GM21825 (cell line): Measurements from ENCODE around the gene CD3E.
A peak's percentile ranks its signal among the peaks of the same experiment; 100 is the strongest.

Source experiments
- ATAC-seq: cut with Tn5 transposase; IDR thresholded peaks from one replicate; pipeline ENCODE4 v1.9.1; 2021; ENCODE audit warnings: mild to moderate bottlenecking, moderate library complexity; ENCODE audit not compliant: unreplicated experiment

CD3E gene

GRCh38 chr11:118304568-118305248 lies at the start of gene CD3E:
TSS of gene CD3E (plus strand) at chr11:118304730. CDS start at chr11:118304953, 223 bp downstream.
- ATAC-seq = no peak

DNA sequence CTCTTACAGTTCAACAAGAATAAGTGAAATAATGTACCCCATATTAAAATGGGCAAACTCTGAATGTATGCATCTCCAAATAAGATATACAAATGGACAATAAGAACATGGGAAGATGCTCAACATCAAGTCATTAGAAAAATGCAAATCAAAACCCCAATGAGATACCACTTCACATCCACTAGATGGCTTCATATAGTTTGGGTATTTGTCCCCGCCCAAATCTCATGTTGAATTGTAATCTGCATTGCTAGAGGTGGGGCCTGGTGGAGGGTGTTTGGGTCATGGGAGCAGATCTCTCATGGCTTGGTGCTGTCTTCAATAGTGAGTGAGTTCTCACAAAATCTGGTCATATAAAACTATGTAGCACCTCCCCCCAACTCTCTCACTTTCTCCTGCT lies 46.1 kb upstream of the CD3E start:
- ATAC-seq = no peak

GRCh38 chr11:118259138-118259537 lies 45.4 kb upstream of the CD3E start:
- no peak for ATAC-seq

GRCh38 chr11:118260353-118260752 lies 44.2 kb upstream of the CD3E start:
- no peak for ATAC-seq

DNA sequence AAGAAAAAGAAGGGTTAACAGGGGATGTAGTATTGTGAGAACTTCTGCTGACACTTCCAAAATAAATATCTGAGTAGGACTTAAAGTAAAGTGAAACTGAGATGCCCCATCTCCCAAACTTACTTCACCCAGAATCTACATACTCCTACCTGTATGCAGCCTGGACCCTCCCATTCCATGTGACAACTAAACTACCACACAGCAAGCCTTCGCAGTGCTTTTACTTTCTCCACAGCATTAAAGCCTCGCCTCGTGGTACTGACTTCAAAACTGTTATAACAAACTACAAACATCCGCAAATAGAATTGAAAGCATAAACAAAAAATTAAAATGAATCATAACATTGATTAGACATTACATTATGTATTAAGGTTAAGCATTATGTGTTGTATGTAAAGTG lies 41.4 kb upstream of the CD3E start:
- ATAC-seq = no peak

DNA sequence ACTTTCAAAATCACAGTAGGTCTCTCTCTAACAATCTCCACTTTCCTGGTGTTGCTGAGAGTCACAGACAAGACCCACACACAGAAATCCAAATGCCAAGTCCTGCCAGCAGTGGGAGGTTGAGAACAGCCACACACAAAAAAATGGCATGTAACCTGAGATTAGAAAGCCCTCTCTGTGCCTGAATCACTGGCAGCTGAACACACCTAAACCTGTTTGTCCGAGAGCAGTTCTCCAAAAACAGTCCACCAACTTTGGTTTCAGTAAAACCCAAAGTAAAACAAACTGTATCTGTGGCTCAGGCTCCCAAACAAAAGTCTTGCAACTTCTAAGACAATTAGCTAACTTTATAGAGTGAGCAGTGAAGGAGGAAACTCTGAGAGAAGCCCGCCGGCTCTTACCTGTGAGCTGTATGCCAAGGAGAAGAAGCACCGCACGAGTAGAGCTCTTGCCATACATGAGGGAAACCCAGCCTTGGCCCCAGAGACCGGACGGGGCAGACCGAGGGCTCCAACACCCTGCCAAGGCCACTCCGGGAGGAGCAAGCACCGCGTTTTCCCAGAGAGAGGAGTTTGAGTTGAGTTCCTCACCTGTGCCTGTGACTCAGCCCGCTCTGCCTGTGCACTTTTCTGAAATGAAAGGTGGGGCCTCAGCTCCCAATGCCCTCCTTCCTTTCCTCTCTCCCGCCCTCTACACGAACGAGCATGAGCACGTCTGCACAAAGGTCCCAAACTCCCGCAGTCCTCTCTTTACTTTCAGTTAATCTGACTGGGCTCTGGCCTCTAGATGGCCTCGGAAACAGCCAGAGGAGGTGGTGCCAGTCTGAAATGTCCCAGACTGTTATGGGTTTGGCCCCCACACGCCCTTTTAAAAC lies 40.6 kb upstream of the CD3E start, which contains the start of gene MPZL2:
Gene MPZL2, minus strand, starts transcription at position 603 of the 874 bp plus-strand sequence. Its CDS starts 144 bp downstream, at position 459.
- no peak for ATAC-seq

- no peak for ATAC-seq
These were observed 39.7 kb upstream of the CD3E start for GRCh38 chr11:118264569-118265465.

DNA sequence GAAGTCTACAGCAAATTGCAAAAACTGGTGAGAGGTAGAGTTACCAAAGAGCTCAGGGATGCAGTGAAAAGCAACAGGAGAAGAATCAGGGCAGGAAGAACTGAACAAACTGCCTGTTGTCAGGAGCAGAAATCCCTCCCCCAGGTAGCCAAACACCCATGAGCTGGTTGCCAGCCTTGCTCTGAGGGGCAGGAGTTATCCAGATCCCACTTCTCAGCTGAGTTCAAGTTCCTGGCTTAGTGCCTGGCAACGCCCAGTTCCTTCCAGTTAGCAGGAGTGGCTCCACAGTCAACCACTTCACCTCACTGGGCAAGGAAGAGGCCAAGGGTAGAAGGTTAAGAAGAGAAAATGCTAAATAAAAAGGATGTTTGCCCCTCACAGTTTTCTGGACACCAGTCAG lies 38.6 kb upstream of the CD3E start:
- no peak for ATAC-seq

DNA sequence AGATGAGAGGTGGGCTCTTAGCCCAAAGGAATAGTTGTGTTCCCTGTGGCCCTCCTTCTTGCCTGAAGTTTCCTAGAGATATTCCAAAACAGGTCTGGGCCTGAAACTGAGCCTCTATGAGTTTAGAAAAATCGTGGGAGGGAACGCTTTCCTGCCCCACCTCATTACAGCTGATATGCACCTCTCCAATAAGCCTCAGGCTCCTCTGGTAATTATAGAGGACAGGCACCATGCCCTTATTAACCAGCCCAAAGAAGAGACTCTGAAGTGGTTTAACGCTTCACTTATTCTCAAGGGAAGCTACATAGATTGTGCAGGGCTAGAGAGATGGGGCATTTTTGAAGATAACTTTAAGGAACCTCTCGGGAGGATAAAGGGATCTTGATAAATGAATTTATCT lies 37.0 kb upstream of the CD3E start:
- ATAC-seq = no peak

DNA sequence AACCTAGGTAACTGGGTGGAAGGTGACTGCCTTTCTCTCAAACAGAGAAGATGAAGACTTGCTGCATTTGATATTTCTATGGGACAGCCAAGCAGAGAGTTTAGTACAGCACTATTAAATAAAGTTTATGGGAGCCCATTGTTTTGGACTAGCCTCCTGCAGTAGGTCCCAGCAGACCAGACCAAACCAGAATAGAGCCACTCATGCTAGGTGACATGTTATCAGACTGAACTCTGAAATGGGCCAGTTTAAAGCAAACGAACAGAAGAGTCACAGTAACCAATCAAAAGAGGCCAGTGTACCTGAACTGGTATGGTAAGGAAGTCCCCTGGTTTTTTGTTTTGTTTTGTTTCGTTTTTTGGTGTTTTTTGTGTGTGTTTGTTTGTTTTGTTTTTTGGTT lies 32.5 kb upstream of the CD3E start:
- no peak for ATAC-seq

DNA sequence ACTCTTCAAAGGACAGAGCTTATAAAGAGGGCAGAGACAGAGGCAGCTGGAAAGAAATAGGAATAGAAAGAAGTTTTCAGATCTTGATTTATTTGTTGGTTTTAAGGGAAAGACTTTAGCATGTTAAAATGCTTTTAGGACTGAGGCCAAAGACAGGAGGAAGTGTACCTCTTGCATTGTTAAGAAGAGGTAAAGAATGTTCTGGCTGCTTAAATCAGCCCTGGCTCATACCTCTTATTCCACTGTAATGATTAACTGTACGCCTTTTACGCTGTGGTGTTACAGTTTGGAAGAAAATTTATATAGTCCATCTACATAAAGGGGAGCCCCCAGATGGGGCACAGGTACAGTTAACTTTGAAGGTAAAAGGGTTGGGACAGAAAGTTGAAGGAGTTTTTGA lies 30.3 kb upstream of the CD3E start:
- no peak for ATAC-seq

GRCh38 chr11:118275176-118275575 lies 29.4 kb upstream of the CD3E start:
- ATAC-seq = no peak

DNA sequence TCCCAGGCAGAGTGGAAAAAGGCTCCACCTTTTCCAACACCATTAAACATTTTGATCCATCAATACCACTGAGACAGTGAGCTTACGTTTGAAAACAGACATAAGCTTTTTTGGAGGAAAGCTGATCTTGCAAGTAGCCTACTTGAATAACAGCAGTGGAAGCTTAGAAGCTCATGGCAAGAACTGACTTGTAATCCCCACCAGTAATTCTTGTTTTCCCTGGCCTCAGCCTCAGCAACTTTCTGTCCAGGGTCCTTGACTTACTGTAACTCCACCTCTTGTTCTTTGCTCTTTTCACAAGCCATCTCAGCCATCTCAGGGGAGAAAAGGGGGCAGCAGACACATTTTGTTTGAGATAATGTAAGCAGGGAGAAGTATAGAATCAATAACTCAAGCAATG lies 28.1 kb upstream of the CD3E start:
- ATAC-seq = no peak

- ATAC-seq = peak; percentile 67
These were observed 27.2 kb upstream of the CD3E start for GRCh38 chr11:118277312-118277711.

- ATAC-seq = no peak
These were observed 23.2 kb upstream of the CD3E start for GRCh38 chr11:118281284-118281683.

DNA sequence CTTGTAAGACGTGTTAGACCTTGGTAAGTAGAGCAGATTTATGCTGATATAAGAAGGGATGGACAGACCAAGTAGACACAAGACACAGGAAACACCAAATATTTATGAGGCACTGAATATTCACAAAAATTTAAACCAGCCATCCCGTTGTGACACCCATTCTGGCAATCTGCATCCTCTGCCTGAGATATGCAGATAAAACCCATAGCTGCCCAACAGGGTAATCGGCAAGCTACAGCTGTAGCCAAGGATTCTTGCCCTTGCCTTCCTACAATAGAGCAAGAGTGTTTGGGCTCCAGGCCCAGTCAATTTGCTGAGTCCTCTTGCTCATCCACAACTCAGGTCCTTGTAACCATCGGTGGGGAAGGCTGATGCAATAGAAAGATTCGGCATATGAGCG lies 21.9 kb upstream of the CD3E start:
- no peak for ATAC-seq

- ATAC-seq = no peak
These were observed 21.4 kb upstream of the CD3E start for GRCh38 chr11:118283037-118283636.

GRCh38 chr11:118283756-118284350 lies 20.7 kb upstream of the CD3E start:
- ATAC-seq = no peak

GRCh38 chr11:118286545-118286944 lies 18.0 kb upstream of the CD3E start:
- no peak for ATAC-seq

GRCh38 chr11:118287006-118287405 lies 17.5 kb upstream of the CD3E start:
- no peak for ATAC-seq
